Spleen (tissue), 11 donors: ENCODE results near the gene AP5Z1. TPM values are rescaled to one million over a fixed set of nuclear protein-coding genes. Genes with fewer than 3 reads are reported as not detected.
A peak's percentile ranks its signal among the peaks of the same experiment; 100 is the strongest.

Experiments
- DNase-seq: peaks from one replicate; pipeline ENCODE4 v3.0.0-alpha.2; 2020
- H3K27ac ChIP-seq, 8 donors: fragments of 200-600 bp; sonication (generic) in 7 of 8; 1 replicate in 4 of 8; 2 replicates in 4 of 8; pipeline versions ENCODE4 v1.5.0 to v1.8.0; 2016 to 2021; ENCODE audit warnings: inconsistent platforms in 4 of 8, mild to moderate bottlenecking in 4 of 8, moderate library complexity in 1 of 8
- H3K27me3 ChIP-seq, 7 donors: fragments of 200-600 bp; sonication (generic) in 6 of 7; replicated peaks in 1 of 7; 1 replicate in 4 of 7; 2 replicates in 3 of 7; pipeline versions ENCODE4 v1.5.0 to v1.8.0; 2016 to 2021; ENCODE audit warnings: inconsistent platforms in 3 of 7, mild to moderate bottlenecking in 1 of 7
- H3K36me3 ChIP-seq, 6 donors: fragments of 200-600 bp; sonication (generic) in 5 of 6; 1 replicate in 4 of 6; 2 replicates in 2 of 6; pipeline versions ENCODE4 v1.5.0 to v1.8.0; 2016 to 2021; ENCODE audit warnings: inconsistent platforms in 2 of 6
- H3K4me1 ChIP-seq, 6 donors: fragments of 200-600 bp; sonication (generic) in 5 of 6; 1 replicate in 3 of 6; 2 replicates in 3 of 6; pipeline versions ENCODE4 v1.5.0 to v1.8.0; 2016 to 2021; ENCODE audit warnings: inconsistent platforms in 3 of 6
- H3K4me3 ChIP-seq, 8 donors: fragments of 200-600 bp; sonication (generic) in 7 of 8; 1 replicate in 4 of 8; 2 replicates in 4 of 8; pipeline versions ENCODE4 v1.5.0 to v1.8.0; 2016 to 2021; ENCODE audit warnings: inconsistent platforms in 4 of 8, mild to moderate bottlenecking in 4 of 8, moderate library complexity in 2 of 8
- H3K9me3 ChIP-seq, 8 donors: fragments of 200-600 bp; sonication (generic) in 7 of 8; 1 replicate in 4 of 8; 2 replicates in 4 of 8; pipeline versions ENCODE4 v1.5.0 to v1.8.0; 2016 to 2021; ENCODE audit warnings: inconsistent platforms in 4 of 8
- POLR2A ChIP-seq, 3 donors: fragments of 450-650 bp; IDR thresholded peaks; one replicate each; pipeline ENCODE4 v1.5.1; 2017; ENCODE audit warnings: antibody characterized with exemption in 3 of 3, mild to moderate bottlenecking in 1 of 3
- POLR2AphosphoS5 ChIP-seq, 3 donors: sonication (generic); formaldehyde crosslinking; IDR thresholded peaks; one replicate each; pipeline ENCODE4 v1.5.1; 2017; ENCODE audit warnings: antibody characterized with exemption in 3 of 3
- WGBS, 5 donors: extraction: QIAGEN DNeasy Blood & Tissue Kit in 3 of 5; methylation state at CpG; one replicate each; pipeline versions ENCODE4 v1.1.5 to v1.1.7; 2013 to 2018; 5-methylcytosine and 5-hydroxymethylcytosine counted together
- intact Hi-C: fragments of 100-400 bp; cut with DNase I; formaldehyde crosslinking; loops from one replicate; pipeline ENCODE4 v1.15.0; 2023; ENCODE audit warnings: low total_unique reads
- polyA plus RNA-seq, 3 donors: library from polyadenylated mRNA; stranded (reverse); fragments of 200-250 nt; gene quantifications; one replicate each; pipeline ENCODE4 v1.2.1, GENCODE V29; 2013
- total RNA-seq, 7 donors: library from RNA; depleted of rRNA in 3 of 7; stranded (reverse); fragments of >200 nt in 3 of 7; fragmentation: NEBNext Ultra II Directional in 4 of 7; extraction: Animal tissue kit (Norgen Biotek cat#: 25700) in 4 of 7; gene quantifications; one replicate each; pipeline versions ENCODE4 v1.1.0 to v1.2.1, GENCODE V29; 2016 to 2021
- TF ChIP-seq, protein P1 (sequence below), 11 experiments: fragments of 200-600 bp in 7 of 11; fragments of 450-650 bp in 4 of 11; sonication (generic) in 4 of 11; IDR thresholded peaks in 8 of 11; conservative IDR thresholded peaks in 3 of 11; 1 replicate in 7 of 11; 2 replicates in 4 of 11; pipeline versions ENCODE4 v1.4.0 to v1.8.0; 2016 to 2021; ENCODE audit warnings: antibody characterized with exemption in 11 of 11, inconsistent platforms in 4 of 11, mild to moderate bottlenecking in 1 of 11
- donor health status: healthy with polysubstance abuse.
- donor health status: DM: no; HTN: no; CAD: no; lungs with moderate emphysema.
- donor health status: DM: no; HTN: no; CAD: no.
- donor health status: Bipolar disorder and iron deficiency.
- donor health status: healthy.
- donor health status: DM: no; HTN: no; CAD: no.
- donor health status: DM: yes; HTN: yes; CAD: no.

The AP5Z1 gene
- total and polyA plus RNA-seq, 10 donors: 39.3 to 156 (median 64.7) TPM

DNA sequence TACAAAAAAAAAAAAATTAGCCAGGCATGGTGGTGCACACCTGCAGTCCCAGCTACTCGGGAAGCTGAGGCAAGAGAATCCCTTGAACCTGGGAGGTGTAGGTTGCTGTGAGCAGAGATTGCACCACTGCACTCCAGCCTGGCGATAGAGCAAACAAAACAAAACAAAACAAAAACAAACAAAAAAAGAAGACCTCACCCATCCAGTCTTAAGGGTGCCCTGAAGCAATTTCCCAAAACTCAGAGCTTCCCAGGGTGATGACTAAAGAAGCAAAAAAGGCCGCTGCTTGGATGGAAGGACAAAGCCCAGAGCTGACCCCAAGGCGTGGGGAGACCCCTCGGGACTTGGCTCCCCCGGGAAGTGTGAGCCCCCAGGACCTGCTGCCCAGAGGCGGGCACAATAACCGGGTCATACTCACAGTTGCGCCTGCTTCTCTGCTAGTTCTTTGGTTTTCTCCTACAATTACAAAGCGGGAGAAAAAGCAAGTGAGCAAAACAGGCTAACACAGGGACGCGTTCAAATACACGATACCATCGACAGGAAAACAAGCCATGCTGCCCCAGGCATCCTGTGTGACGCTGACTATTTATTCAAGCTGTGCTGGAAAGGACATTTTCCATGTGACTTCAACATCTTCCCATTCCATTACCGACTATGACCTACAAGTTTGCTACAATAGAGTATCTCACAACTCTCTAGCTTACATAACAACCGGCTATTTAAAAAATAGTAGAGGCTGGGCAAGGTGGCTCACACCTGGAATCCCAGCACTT lies 56.5 kb downstream of the AP5Z1 start:
- Histone ChIP-seq H3K27me3 (peaks cover 0 to 3% (median 0%) of the 10 kb centered on the region in 7 donors), H3K36me3 (no peaks in the 10 kb centered on the region), H3K4me1 (no peaks in the 10 kb centered on the region), H3K4me3 (no peak overlapping the region), H3K9me3 (no peaks in the 10 kb centered on the region), H3K27ac (no peak overlapping the region)
- no peak for DNase-seq
- TF ChIP-seq POLR2AphosphoS5 (IDR thresholded peaks at IDR 0.05): no peak
- TF ChIP-seq POLR2A (IDR thresholded peaks at IDR 0.05): no peak
- TF ChIP-seq, protein P1, sequence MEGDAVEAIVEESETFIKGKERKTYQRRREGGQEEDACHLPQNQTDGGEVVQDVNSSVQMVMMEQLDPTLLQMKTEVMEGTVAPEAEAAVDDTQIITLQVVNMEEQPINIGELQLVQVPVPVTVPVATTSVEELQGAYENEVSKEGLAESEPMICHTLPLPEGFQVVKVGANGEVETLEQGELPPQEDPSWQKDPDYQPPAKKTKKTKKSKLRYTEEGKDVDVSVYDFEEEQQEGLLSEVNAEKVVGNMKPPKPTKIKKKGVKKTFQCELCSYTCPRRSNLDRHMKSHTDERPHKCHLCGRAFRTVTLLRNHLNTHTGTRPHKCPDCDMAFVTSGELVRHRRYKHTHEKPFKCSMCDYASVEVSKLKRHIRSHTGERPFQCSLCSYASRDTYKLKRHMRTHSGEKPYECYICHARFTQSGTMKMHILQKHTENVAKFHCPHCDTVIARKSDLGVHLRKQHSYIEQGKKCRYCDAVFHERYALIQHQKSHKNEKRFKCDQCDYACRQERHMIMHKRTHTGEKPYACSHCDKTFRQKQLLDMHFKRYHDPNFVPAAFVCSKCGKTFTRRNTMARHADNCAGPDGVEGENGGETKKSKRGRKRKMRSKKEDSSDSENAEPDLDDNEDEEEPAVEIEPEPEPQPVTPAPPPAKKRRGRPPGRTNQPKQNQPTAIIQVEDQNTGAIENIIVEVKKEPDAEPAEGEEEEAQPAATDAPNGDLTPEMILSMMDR (IDR thresholded peaks at IDR 0.05 in 8 of 11, conservative IDR thresholded peaks at IDR 0.05 in 3 of 11): no peak
- WGBS, 5 donors: 83 to 92% (median 87%) methylated on average over 17 of the region's 17 CpGs
- intact Hi-C loops: no loop called here

DNA sequence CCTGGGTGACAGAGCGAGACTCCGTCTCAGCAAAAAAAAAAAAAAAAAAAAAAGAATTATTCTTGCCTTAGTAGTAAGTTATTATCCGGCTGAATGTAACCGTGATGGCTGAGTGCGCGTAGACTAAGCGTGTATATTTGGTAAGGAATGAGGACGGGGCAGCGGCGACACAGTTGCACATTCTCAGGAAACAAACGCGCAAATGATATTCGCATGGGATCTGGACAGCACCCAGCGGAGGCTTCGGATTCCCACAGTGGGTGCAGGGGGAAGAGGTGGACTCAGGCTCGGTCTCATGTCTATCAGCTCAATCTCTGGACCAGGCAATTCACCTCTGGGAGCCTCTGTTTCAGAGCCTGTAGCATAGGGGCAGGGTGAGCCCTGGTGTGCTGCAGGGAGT lies 57.3 kb downstream of the AP5Z1 start:
- no peak for TF ChIP-seq POLR2AphosphoS5 (IDR thresholded peaks at IDR 0.05)
- no peak for TF ChIP-seq POLR2A (IDR thresholded peaks at IDR 0.05)
- TF ChIP-seq, protein P1 (IDR thresholded peaks at IDR 0.05 in 8 of 11, conservative IDR thresholded peaks at IDR 0.05 in 3 of 11): no peak
- H3K4me3 ChIP-seq: no peak overlapping the region
- peaks cover 0 to 3% (median 0%) of the 10 kb centered on the region in 7 donors for H3K27me3 ChIP-seq
- no peaks in the 10 kb centered on the region for H3K9me3 ChIP-seq
- no peaks in the 10 kb centered on the region for H3K4me1 ChIP-seq
- intact Hi-C loops: no loop called here
- peak; percentile 37 for DNase-seq
- 91 to 97% (median 94%) methylated on average over 16 of the region's 16 CpGs for WGBS, 5 donors
- no peaks in the 10 kb centered on the region for H3K36me3 ChIP-seq
- H3K27ac ChIP-seq: no peak overlapping the region

DNA sequence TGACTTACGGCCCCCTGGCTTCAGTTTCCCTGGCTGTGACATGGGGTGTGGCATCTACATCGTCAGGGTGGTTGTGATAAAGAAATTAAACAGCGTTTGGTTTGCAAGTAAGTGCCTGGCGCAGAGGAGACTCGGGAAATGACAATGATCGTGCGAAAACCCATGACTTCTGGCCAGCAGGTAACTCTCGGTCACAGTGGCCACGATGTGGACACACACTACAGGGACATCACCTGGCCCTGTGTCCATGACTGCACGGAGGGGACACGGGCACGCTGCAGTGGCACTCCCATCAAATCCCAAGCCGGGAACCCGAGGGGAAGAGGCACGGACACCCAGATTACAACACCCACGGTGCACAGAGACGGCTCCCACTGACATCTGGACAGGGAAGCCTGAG lies 57.8 kb downstream of the AP5Z1 start:
- intact Hi-C loops: no loop called here
- WGBS, 5 donors: 86 to 94% (median 89%) methylated on average over 17 of the region's 17 CpGs
- peak; percentile 52 for DNase-seq

More for the DNA sequence above, 57.8 kb downstream of the AP5Z1 start:
- H3K36me3 ChIP-seq: no peaks in the 10 kb centered on the region
- H3K27ac ChIP-seq: no peak overlapping the region
- TF ChIP-seq POLR2A (IDR thresholded peaks at IDR 0.05) (no peak), POLR2AphosphoS5 (IDR thresholded peaks at IDR 0.05) (no peak)
- TF ChIP-seq, protein P1 (IDR thresholded peaks at IDR 0.05 in 8 of 11, conservative IDR thresholded peaks at IDR 0.05 in 3 of 11): no peak
- H3K4me3 ChIP-seq: no peak overlapping the region
- no peaks in the 10 kb centered on the region for H3K9me3 ChIP-seq
- no peaks in the 10 kb centered on the region for H3K4me1 ChIP-seq
- H3K27me3 ChIP-seq: peaks cover 0 to 3% (median 0%) of the 10 kb centered on the region in 7 donors
